Endothelial cell of umbilical vein (primary cell): ENCODE measurements around the gene CCL8. TPM values are rescaled to one million over a fixed set of nuclear protein-coding genes. Genes with fewer than 3 reads are reported as not detected.

Experiments used
- BruUV-seq: library from RNA; stranded (reverse); fragments of 400-500 nt; replicated peaks from 2 replicates; lab custom pipeline; 2021; lab: Mats Ljungman, UMichigan
- CTCF ChIA-PET: fragments of 300-600, 350-600 bp; sonication (Branson Sonifier 250); formaldehyde crosslinking; loops from one replicate; lab custom pipeline; 2021; ENCODE audit warnings: antibody characterized with exemption, inconsistent platforms; lab: Charles Lee
- POLR2A ChIA-PET: fragments of 300-600, 350-600 bp; sonication (Branson Sonifier 250); formaldehyde crosslinking; loops from one replicate; lab custom pipeline; 2021; ENCODE audit warnings: antibody characterized with exemption, inconsistent platforms; lab: Charles Lee
- DNase-seq: peaks from one replicate; pipeline ENCODE4 v3.0.0-alpha.2; 2011; ENCODE audit warnings: low read depth, low spot score
- FAIRE-seq: peaks from 2 replicates; lab custom pipeline; 2011; peaks lifted over from hg19 to GRCh38; lab: Jason Lieb, UNC
- H2AFZ ChIP-seq: 2 replicates; pipeline ENCODE4 v1.6.0; 2012; ENCODE audit warnings: low read depth, low read length, control low read depth, inconsistent platforms
- H3K27ac ChIP-seq: 2 replicates; pipeline ENCODE4 v1.5.1; 2011; ENCODE audit warnings: low read depth, mild to moderate bottlenecking, control low read depth, low read length, moderate library complexity; ENCODE audit not compliant: insufficient read depth
- H3K27me3 ChIP-seq, 2 experiments: 2 replicates each; pipeline versions ENCODE4 v1.6.0 to v1.6.1; 2011; ENCODE audit warnings: low read length in 2 of 2, mixed read lengths in 1 of 2; ENCODE audit not compliant: control insufficient read depth in 2 of 2, insufficient read depth in 2 of 2
- H3K36me3 ChIP-seq, 2 experiments: 2 replicates in 1 of 2; 3 replicates in 1 of 2; pipeline ENCODE4 v1.5.1; 2011; ENCODE audit warnings: low read length in 2 of 2, mild to moderate bottlenecking in 1 of 2, moderate library complexity in 1 of 2; ENCODE audit not compliant: control insufficient read depth in 2 of 2, insufficient read depth in 2 of 2; ENCODE audit errors: extremely low read depth in 1 of 2
- H3K4me1 ChIP-seq: 3 replicates; pipeline ENCODE4 v1.5.1; 2011; ENCODE audit warnings: mild to moderate bottlenecking, low read length; ENCODE audit not compliant: control insufficient read depth, insufficient read depth; ENCODE audit errors: extremely low read depth
- H3K4me2 ChIP-seq: 2 replicates; pipeline ENCODE4 v1.6.1; 2011; ENCODE audit warnings: low read length, control low read depth, mixed read lengths; ENCODE audit not compliant: insufficient read depth
- H3K4me3 ChIP-seq, 3 experiments: fragments of 200-600 bp in 1 of 3; sonication (generic), shearing (Covaris generic) in 1 of 3; replicated peaks in 1 of 3; 2 replicates each; pipeline ENCODE4 v1.5.1; 2011 to 2016; ENCODE audit warnings: control low read depth in 3 of 3, low read length in 3 of 3, mild to moderate bottlenecking in 2 of 3, inconsistent platforms in 1 of 3, low read depth in 1 of 3, moderate library complexity in 1 of 3; ENCODE audit not compliant: insufficient read depth in 1 of 3
- H3K79me2 ChIP-seq: 2 replicates; pipeline ENCODE4 v1.6.0; 2012; ENCODE audit warnings: low read length, inconsistent platforms; ENCODE audit not compliant: control insufficient read depth, insufficient read depth
- H3K9ac ChIP-seq: replicated peaks from 2 replicates; pipeline ENCODE3; 2011; ENCODE audit warnings: low read length, control low read depth; ENCODE audit not compliant: insufficient read depth; ENCODE audit errors: extremely low read depth
- H3K9me1 ChIP-seq: replicated peaks from 3 replicates; pipeline ENCODE4 v1.6.0; 2011; ENCODE audit warnings: mild to moderate bottlenecking, low read length; ENCODE audit not compliant: control insufficient read depth, insufficient read depth; ENCODE audit errors: extremely low read depth
- H3K9me3 ChIP-seq: replicated peaks from 2 replicates; pipeline ENCODE4 v1.5.1; 2012; ENCODE audit warnings: low read length, inconsistent platforms; ENCODE audit not compliant: control insufficient read depth, insufficient read depth
- H4K20me1 ChIP-seq: replicated peaks from 2 replicates; pipeline ENCODE3; 2011; ENCODE audit warnings: mild to moderate bottlenecking, low read length; ENCODE audit not compliant: control insufficient read depth, insufficient read depth; ENCODE audit errors: extremely low read depth
- EZH2 ChIP-seq: IDR thresholded peaks from 2 replicates; pipeline ENCODE4 v1.6.1; 2012; ENCODE audit warnings: borderline replicate concordance, low read depth, mild to moderate bottlenecking, moderate library complexity, low read length, inconsistent platforms; ENCODE audit not compliant: severe bottlenecking
- FOS ChIP-seq: IDR thresholded peaks from 2 replicates; pipeline ENCODE4 v1.6.1; 2011; ENCODE audit warnings: mild to moderate bottlenecking, low read length, moderate library complexity, borderline replicate concordance; ENCODE audit not compliant: insufficient read depth
- GATA2 ChIP-seq: IDR thresholded peaks from 2 replicates; pipeline ENCODE4 v1.7.0; 2011; ENCODE audit warnings: low read depth, mild to moderate bottlenecking, moderate library complexity, mixed read lengths, low read length; ENCODE audit not compliant: insufficient read length, insufficient read depth
- JUN ChIP-seq: IDR thresholded peaks from 2 replicates; pipeline ENCODE4 v1.6.1; 2011; ENCODE audit warnings: borderline replicate concordance, low read depth; ENCODE audit not compliant: insufficient read length, insufficient read depth
- MYC ChIP-seq: IDR thresholded peaks from one replicate; pipeline ENCODE4 v1.6.1; 2011; ENCODE audit warnings: mild to moderate bottlenecking, low read depth, low read length
- POLR2AphosphoS5 ChIP-seq: IDR thresholded peaks from 2 replicates; pipeline ENCODE4 v1.6.1; 2012; ENCODE audit warnings: low read depth, mild to moderate bottlenecking, control low read depth, low read length, moderate library complexity; ENCODE audit not compliant: insufficient read depth
- dilution Hi-C: fragments of 300-500 bp; cut with MboI; formaldehyde crosslinking; loops from one replicate; pipeline ENCODE4 v1.15.0; 2019; ENCODE audit warnings: low sequenced_read_pairs; ENCODE audit not compliant: extremely low pct_ligation_motif_present
- intact Hi-C: fragments of 100-400 bp; cut with micrococcal nuclease; formaldehyde crosslinking; loops from one replicate; pipeline ENCODE4 v1.10.0; 2022
- polyA plus RNA-seq, 4 experiments: library from polyadenylated mRNA; depleted of rRNA in 3 of 4; stranded (reverse) in 3 of 4; unstranded in 1 of 4; fragments of >200 nt; gene quantifications; 2 replicates each; pipeline versions ENCODE4 v1.2.1 to v1.2.3, GENCODE V29; 2011 to 2012; ENCODE audit warnings: missing spikeins in 1 of 4
- total RNA-seq: library from RNA; stranded (reverse); gene quantifications from 2 replicates; pipeline ENCODE4 v1.2.3, GENCODE V29; 2021
- TF ChIP-seq, protein P1 (sequence below): IDR thresholded peaks from 2 replicates; pipeline ENCODE4 v1.6.1; 2011; ENCODE audit not compliant: insufficient read depth, insufficient read length
- TF ChIP-seq, protein P2 (sequence below), 2 donors: IDR thresholded peaks; 1 replicate in 1 of 2; 2 replicates in 1 of 2; pipeline ENCODE4 v1.5.1; 2011; ENCODE audit warnings: low read length in 2 of 2, mild to moderate bottlenecking in 2 of 2, moderate library complexity in 2 of 2, control low read depth in 1 of 2, inconsistent platforms in 1 of 2, low read depth in 1 of 2; ENCODE audit not compliant: insufficient read depth in 1 of 2; ENCODE audit errors: extremely low read depth in 1 of 2

Gene CCL8
- total and polyA plus RNA-seq, 2 donors (not counting 3 experiments of a cell fraction or from before 2014, with no cell fraction given): not detected

DNA sequence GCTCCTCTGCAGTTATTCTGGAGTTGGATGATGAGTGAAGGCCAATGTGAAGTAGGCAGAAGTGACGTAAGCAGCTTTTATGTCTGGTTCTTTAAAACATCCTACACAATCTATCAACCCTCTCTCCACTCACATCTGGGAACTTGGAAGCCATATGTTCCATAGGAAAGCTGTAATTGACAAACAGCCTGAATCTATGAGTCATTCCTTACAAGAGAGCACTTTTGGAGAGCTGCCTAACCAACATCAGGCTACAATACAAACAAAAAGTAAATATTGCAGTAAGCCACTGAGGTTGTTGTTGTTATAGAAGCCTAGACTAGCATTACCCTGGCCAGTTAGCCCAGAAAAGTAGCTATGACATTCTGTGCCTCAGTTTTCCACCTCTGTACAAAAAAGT lies 43.4 kb upstream of the CCL8 start:
- Histone ChIP-seq H3K4me3 (no peak overlapping the region), H3K9me1 (no peaks in the 10 kb centered on the region), H3K9ac (no peak overlapping the region), H3K27me3 (peaks cover 2 to 7% of the 10 kb centered on the region in 2 experiments), H2AFZ (no peak overlapping the region), H3K79me2 (no peaks in the 10 kb centered on the region), H3K27ac (no peak overlapping the region), H3K36me3 (no peaks in the 10 kb centered on the region), H3K4me2 (no peak overlapping the region), H4K20me1 (no peaks in the 10 kb centered on the region), H3K9me3 (no peaks in the 10 kb centered on the region), H3K4me1 (peaks cover 8% of the 10 kb centered on the region)
- DNase-seq (peak; percentile 90), FAIRE-seq (peak; percentile 68)
- dilution Hi-C loops: no loop called here
- intact Hi-C loops: no loop called here
- TF ChIP-seq JUN (peak; percentile 85), POLR2AphosphoS5 (no peak), GATA2 (no peak), MYC (no peak), FOS (peak; percentile 79)
- TF ChIP-seq, protein P1, sequence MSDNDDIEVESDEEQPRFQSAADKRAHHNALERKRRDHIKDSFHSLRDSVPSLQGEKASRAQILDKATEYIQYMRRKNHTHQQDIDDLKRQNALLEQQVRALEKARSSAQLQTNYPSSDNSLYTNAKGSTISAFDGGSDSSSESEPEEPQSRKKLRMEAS: no peak
- POLR2A ChIA-PET: interaction anchor here (1.0 to 1.1 kb wide), 2 partner anchors 21 to 26 kb away, joined by 3 to 4 read pairs; partner anchors contain the start of gene CCL2
- BruUV-seq: no TSS peak
- CTCF ChIA-PET: interaction anchor here (0.8 to 4.7 kb wide), 9 partner anchors 10 to 105 kb away, joined by 3 to 28 read pairs (median 5); partner anchors contain the start of gene CCL11

DNA sequence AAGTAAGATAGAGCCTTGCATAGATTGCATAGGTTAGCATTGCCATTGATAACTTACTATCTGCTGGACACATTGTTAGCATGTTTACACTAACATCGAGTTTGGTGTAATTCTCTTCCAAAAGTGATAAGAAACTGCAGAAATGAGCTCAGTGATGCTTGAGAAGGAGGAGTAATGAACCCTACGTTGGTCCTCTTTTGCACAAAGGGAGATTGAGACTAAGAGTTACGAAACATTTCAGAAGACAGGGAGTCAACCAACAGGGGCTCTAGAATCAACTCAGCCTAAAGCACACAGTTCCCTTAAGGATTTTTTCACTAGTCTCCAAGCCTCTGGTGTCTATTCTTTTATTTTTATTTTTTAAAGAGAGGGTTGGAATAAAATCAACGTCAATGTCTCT lies 42.4 kb upstream of the CCL8 start:
- FAIRE-seq: no peak

More for the DNA sequence above, 42.4 kb upstream of the CCL8 start:
- no peaks in the 10 kb centered on the region for H3K36me3 ChIP-seq
- H3K27me3 ChIP-seq: peaks cover 2 to 6% of the 10 kb centered on the region in 2 experiments
- dilution Hi-C loops: no loop called here
- no peak overlapping the region for H3K9ac ChIP-seq
- no peak overlapping the region for H3K4me3 ChIP-seq
- H3K79me2 ChIP-seq: no peaks in the 10 kb centered on the region
- no peaks in the 10 kb centered on the region for H4K20me1 ChIP-seq
- no peaks in the 10 kb centered on the region for H3K9me3 ChIP-seq
- H3K4me1 ChIP-seq: peaks cover 8% of the 10 kb centered on the region
- POLR2A ChIA-PET: interaction anchor here (1.0 kb wide), 1 partner anchor 27 kb away, joined by 3 read pairs; no protein-coding TSS in a partner anchor
- TF ChIP-seq EZH2: no peak
- no peak for TF ChIP-seq GATA2
- TF ChIP-seq POLR2AphosphoS5: no peak
- TF ChIP-seq, protein P2, sequence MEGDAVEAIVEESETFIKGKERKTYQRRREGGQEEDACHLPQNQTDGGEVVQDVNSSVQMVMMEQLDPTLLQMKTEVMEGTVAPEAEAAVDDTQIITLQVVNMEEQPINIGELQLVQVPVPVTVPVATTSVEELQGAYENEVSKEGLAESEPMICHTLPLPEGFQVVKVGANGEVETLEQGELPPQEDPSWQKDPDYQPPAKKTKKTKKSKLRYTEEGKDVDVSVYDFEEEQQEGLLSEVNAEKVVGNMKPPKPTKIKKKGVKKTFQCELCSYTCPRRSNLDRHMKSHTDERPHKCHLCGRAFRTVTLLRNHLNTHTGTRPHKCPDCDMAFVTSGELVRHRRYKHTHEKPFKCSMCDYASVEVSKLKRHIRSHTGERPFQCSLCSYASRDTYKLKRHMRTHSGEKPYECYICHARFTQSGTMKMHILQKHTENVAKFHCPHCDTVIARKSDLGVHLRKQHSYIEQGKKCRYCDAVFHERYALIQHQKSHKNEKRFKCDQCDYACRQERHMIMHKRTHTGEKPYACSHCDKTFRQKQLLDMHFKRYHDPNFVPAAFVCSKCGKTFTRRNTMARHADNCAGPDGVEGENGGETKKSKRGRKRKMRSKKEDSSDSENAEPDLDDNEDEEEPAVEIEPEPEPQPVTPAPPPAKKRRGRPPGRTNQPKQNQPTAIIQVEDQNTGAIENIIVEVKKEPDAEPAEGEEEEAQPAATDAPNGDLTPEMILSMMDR (IDR thresholded peaks at IDR 0.05; ENCODE audit: extremely low read depth in 1 of 2, insufficient read depth in 1 of 2, low read depth in 1 of 2, low read length in 2 of 2): no peak
- no peak for TF ChIP-seq FOS
- no peak for TF ChIP-seq MYC
- TF ChIP-seq, protein P1: no peak
- no peak for TF ChIP-seq JUN
- intact Hi-C loops: no loop called here
- no peaks in the 10 kb centered on the region for H3K9me1 ChIP-seq
- no peak overlapping the region for H2AFZ ChIP-seq
- CTCF ChIA-PET: interaction anchor here (1.3 to 4.7 kb wide), 4 partner anchors 9 to 84 kb away, joined by 3 to 28 read pairs (median 7); partner anchors contain the start of gene CCL11
- no peak overlapping the region for H3K27ac ChIP-seq
- no peak for DNase-seq
- BruUV-seq: no TSS peak
- no peak overlapping the region for H3K4me2 ChIP-seq
